Measurements from ENCODE around the gene KLF15.

KLF15 gene

GRCh38 chr3:126373682-126374601 lies 16.7 kb upstream of the KLF15 start:
- TF ChIP-seq GATA3 (IDR thresholded peaks at IDR 0.05; ENCODE audit: low read depth, low read length): no peak
- no peak for TF ChIP-seq GATA2 (IDR thresholded peaks at IDR 0.05; ENCODE audit: low read depth, low read length)

DNA sequence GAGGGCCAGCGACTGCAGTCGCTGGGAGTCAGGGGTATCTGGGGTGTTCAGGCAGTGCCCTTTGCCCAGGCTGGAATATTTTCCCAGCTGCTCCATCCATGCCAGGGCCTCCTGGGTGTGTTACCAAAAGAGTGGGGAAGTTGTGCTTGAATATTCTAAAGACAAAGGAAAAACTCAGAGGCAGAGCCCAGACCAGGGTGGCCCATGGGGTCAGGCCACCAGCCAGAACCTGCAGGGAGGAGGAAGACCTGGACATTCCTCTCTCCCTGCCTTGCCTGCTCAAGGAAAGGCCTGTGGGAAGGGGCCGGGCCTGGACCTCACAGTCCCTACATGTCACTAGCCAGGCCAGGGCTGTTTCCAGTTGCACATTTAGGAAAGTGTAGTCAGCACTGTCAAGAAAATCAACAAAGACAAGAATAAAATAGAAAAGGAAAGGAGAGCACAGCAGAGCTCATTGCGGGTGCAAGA lies 16.0 kb upstream of the KLF15 start:
- TF ChIP-seq GATA2 (IDR thresholded peaks at IDR 0.05; ENCODE audit: low read depth, low read length) (no peak), GATA3 (IDR thresholded peaks at IDR 0.05; ENCODE audit: low read depth, low read length) (no peak)

- TF ChIP-seq GATA2 (IDR thresholded peaks at IDR 0.05; ENCODE audit: low read depth, low read length): no peak
- no peak for TF ChIP-seq GATA3 (IDR thresholded peaks at IDR 0.05; ENCODE audit: low read depth, low read length)
Measured at GRCh38 chr3:126372413-126373145, 15.4 kb upstream of the KLF15 start.

GRCh38 chr3:126371096-126371705 lies 14.0 kb upstream of the KLF15 start:
- no peak for TF ChIP-seq GATA3 (IDR thresholded peaks at IDR 0.05; ENCODE audit: low read depth, low read length)

- TF ChIP-seq GATA3 (IDR thresholded peaks at IDR 0.05; ENCODE audit: low read depth, low read length): no peak
Measured at GRCh38 chr3:126370606-126371005, 13.4 kb upstream of the KLF15 start.

- TF ChIP-seq GATA3 (IDR thresholded peaks at IDR 0.05; ENCODE audit: low read depth, low read length) (no peak), GATA2 (IDR thresholded peaks at IDR 0.05; ENCODE audit: low read depth, low read length) (no peak)
Measured at GRCh38 chr3:126370055-126370454, 12.8 kb upstream of the KLF15 start.

DNA sequence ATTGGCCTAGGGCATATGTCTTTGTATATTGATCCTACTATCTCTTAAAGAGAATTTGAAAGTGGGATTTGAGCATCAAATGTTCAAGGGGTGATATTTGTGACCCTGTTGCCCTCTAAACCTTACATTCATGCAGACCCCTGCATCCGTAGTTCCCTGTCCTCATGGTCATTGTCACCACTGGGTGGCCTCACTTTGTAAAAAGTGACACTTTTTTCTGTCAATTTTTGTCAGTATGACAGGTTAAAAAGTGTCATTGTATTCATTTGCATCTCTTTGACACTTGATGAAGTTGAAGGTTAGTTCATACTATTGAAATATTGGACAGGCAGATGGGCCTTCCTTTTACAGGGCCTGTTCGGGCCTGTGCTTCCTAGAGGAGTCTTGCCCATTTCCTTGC lies 12.3 kb upstream of the KLF15 start:
- TF ChIP-seq GATA3 (IDR thresholded peaks at IDR 0.05; ENCODE audit: low read depth, low read length) (no peak), GATA2 (IDR thresholded peaks at IDR 0.05; ENCODE audit: low read depth, low read length) (no peak)

- no peak for TF ChIP-seq GATA2 (IDR thresholded peaks at IDR 0.05; ENCODE audit: low read depth, low read length)
- TF ChIP-seq GATA3 (IDR thresholded peaks at IDR 0.05; ENCODE audit: low read depth, low read length): no peak
Measured at GRCh38 chr3:126367316-126367805, 10.2 kb upstream of the KLF15 start.

GRCh38 chr3:126365351-126366277 lies 8.4 kb upstream of the KLF15 start:
- TF ChIP-seq GATA2 (IDR thresholded peaks at IDR 0.05; ENCODE audit: low read depth, low read length): no peak
- no peak for TF ChIP-seq GATA3 (IDR thresholded peaks at IDR 0.05; ENCODE audit: low read depth, low read length)

DNA sequence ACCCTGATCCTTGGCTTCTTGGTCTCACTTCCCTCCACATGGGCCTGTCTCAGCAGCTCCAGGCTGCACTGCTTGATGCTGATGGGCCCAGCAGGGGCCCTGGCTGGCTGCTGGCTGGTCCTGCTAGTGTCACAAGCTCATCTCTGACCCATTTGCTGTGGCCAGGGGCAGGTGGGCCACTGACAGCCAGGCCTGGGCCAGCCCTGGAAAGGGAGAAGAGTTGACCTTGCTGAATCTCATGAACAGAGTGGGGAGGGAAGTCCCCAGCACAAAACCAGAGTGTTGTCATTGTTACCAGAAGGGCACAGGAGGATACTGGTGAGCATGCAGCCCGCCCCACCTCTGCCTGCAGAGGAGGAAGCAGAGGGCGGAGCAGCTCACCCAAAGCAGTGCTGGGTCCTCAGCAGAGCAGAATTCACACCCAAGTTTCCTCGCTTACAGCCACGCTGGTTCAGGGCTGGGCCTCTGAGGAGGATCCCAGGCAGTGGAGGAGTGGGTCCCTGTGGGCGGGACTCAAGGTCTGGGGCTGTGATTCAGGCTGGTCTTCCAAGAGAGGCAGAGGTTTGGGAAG lies 7.6 kb upstream of the KLF15 start:
- no peak for TF ChIP-seq GATA2 (IDR thresholded peaks at IDR 0.05; ENCODE audit: low read depth, low read length)
- TF ChIP-seq GATA3 (IDR thresholded peaks at IDR 0.05; ENCODE audit: low read depth, low read length): no peak

- TF ChIP-seq GATA2 (IDR thresholded peaks at IDR 0.05; ENCODE audit: low read depth, low read length) (no peak), GATA3 (IDR thresholded peaks at IDR 0.05; ENCODE audit: low read depth, low read length) (no peak)
Measured at GRCh38 chr3:126364130-126364695, 7.0 kb upstream of the KLF15 start.

DNA sequence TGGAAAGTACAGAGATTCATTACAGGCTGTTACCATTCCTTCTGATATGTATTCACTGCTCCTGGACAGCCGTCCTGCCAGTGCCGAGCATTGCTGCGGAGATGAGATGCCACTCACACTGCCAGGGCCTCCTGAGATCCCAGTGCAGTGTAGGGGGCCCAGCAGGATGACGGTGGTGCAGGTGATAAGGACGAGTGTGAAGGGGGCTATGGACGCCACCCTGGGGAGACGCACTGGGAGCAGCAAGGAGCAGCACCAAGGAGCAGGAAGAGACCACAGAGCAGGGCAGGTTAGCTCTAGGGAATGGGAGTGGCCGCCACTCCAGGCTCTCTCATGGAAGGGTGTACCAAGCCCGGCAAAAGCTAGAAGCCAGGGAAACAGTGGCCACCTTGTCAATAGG lies 4.0 kb upstream of the KLF15 start:
- TF ChIP-seq GATA3 (IDR thresholded peaks at IDR 0.05; ENCODE audit: low read depth, low read length) (no peak), GATA2 (IDR thresholded peaks at IDR 0.05; ENCODE audit: low read depth, low read length) (no peak)

GRCh38 chr3:126360714-126361060 lies 3.5 kb upstream of the KLF15 start:
- TF ChIP-seq GATA3 (IDR thresholded peaks at IDR 0.05; ENCODE audit: low read depth, low read length) (no peak), GATA2 (IDR thresholded peaks at IDR 0.05; ENCODE audit: low read depth, low read length) (no peak)
